ENCODE data around the gene TBX1. TPM values are rescaled to one million over a fixed set of nuclear protein-coding genes. Genes with fewer than 3 reads are reported as not detected.

Gene TBX1
- total RNA-seq, 2 donors from 2014 or later = 1.6 to 1.9 TPM

GRCh38 chr22:19815093-19815822 is 54.7 kb downstream of the TBX1 start:
- intact Hi-C loops (cut with DNase I, micrococcal nuclease) = no loop called here
- no peak for ATAC-seq
- no peak for DNase-seq

GRCh38 chr22:19815823-19816290 is 55.3 kb downstream of the TBX1 start:
- intact Hi-C loops (cut with DNase I, micrococcal nuclease) = no loop called here
- DNase-seq = no peak
- ATAC-seq = no peak

GRCh38 chr22:19816372-19817119 is 56.0 kb downstream of the TBX1 start:
- ATAC-seq (no peak), DNase-seq (no peak)
- intact Hi-C loops (cut with DNase I, micrococcal nuclease) = no loop called here

Other genes with a start within 250 kb of the TBX1 start
- 10 to 100 TPM; 18.6 to 27.7 TPM for gene CLDN5, start 236.4 kb upstream of the TBX1 start, total RNA-seq
- gene SEPTIN5, start 46.3 kb upstream of the TBX1 start, total RNA-seq = 1 to 10 TPM; 4.4 to 4.6 TPM
- under 1 TPM in 1 of 2 donors, not detected in 1; 0.40 TPM for gene GP1BB, start 37.2 kb upstream of the TBX1 start, total RNA-seq
- 1 to 10 TPM; 3.3 to 4.6 TPM for gene GNB1L, start 94.1 kb downstream of the TBX1 start, total RNA-seq
- gene RTL10, start 94.1 kb downstream of the TBX1 start, total RNA-seq = 1 to 10 TPM; 8.2 to 9.0 TPM
- 10 to 100 TPM; 58.2 to 71.3 TPM for gene COMT, start 181.0 kb downstream of the TBX1 start, total RNA-seq
- 10 to 100 TPM; 18.2 to 21.5 TPM for gene TXNRD2, start 181.0 kb downstream of the TBX1 start, total RNA-seq